HuH-7 (cell line): ENCODE results near the gene DNAJC13.
"Not testable (repeated sequence)": the region's sequence is repeated elsewhere in the genome, so short reads cannot be mapped to it uniquely, and the experiment has no call there.

Experiments
- DNase-seq: peaks from one replicate; pipeline ENCODE4 v3.0.0; 2011; ENCODE audit warnings: low spot score

Gene DNAJC13

DNA sequence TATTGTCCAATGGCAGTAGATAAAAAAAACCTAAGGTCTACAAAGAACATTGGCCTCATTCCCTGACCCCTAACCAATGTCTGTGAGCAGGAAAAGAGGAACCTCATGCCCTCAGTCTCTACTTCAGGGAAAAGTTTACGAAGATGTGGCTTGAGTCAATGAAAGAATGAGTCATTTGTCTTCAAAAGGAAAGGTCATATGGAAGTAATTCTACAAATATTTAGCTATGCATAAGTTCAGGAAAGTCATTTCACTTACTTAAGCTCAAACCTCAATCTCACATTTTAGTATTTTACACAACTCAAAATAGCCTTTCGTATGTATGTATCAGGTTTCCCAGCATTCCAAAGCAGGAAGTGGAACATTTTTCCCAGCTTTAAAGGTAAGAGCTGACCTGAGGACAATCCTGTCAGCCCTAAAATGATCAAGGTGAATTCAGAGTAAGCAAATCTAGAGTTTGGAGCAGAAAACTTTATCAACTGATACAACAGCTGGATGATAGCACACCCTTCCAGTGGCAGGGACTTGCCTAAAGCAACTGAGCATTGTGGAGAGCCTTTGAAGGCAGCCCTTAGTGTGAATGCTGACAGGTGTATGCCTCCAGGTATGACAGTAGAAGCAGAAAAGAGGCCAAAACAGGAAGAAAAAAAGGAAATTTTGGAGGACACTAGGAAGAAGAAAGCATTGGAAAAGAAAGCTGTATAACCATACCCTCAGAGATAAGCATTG is 125.9 kb downstream of the DNAJC13 start:
- no peak for DNase-seq

DNA sequence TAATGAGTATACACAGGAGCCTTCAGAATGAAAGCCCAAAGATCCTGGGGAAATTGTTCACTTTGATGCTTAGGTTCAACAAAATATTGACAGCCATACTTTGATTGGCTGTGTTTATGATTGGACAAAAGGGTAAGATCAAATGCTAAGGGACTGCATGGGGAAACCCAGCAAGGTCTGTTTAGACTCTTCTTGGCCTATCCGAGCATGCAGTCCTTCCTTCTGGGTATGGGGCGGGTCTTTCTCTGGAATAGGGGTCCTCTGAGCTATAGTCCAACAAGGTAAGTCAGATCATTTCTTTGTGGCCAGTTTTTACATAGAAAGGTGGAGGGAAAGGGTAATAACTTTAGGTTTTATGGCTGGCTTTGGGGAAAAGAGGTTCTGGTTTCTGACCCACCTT is 126.8 kb downstream of the DNAJC13 start:
- DNase-seq, result no peak

DNA sequence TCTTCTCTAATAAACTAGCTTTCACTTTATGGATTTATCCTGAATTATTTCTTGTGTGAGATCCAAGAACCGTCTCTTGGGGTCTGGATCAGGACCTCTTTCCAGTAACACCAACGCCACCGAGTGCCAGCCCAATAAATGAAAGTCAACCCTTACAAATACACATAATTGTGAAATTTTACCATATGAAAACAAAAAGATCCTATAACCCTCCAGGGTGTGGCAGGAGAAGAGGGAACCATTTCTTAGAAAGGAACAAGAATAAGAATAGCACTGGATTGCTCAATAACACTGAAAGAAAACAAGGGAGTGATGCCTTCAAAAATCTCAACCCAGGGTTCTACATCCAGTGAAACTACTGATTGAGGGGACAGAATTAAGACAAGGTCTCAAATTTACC is 128.2 kb downstream of the DNAJC13 start:
- no peak for DNase-seq

DNA sequence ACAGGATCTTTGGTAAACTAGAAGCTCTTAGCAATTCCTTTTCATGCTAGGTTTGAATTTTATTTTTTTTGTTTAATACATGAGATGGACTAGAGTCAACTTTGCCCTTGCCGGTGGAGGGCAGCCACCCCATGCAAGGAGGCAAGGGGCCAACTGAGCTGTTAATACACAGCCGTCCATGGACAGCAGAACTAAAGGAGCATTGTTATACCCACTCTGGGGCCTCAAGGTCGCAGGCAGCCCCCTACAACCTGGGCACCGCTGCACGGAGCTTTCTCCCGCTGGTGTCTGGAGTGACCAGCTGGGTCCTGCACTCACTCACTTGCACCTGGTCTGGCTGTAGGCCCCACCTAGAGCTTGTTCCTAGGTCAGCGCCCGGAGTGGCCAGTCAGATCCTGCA is 131.9 kb downstream of the DNAJC13 start:
- DNase-seq, result no peak

DNA sequence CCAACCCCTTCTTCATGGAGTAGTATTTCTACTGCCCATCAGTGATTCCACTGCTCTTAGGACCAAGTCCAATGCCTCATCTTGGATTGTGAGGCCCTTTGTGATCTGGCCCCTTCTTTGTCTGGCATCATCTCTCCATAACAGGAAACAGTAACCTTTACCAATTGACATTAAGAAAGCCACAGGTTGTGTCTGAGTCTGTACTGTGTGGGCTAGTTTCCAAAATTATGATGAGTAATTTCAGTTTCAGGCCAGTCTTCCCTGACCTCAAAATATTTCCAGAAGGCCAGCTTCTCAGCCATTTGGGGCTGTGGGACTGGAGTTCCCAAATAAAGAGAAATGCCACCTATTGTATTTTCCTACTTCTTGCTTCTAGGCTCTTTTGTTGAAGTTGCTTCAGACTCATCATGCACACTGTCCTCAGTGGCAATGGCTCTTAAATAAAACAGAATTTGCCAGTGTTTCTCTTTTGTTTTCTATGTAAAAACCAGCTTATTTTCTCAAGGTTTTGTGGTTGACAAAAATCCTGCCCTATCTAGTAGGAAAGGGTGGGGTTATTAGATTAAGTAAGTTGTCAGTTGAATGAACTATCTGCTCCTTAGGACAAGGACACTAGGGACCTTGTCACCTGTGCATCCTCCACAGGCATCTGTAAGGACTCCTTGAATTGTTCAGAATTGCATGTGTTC is 132.7 kb downstream of the DNAJC13 start:
- DNase-seq, result no peak

DNA sequence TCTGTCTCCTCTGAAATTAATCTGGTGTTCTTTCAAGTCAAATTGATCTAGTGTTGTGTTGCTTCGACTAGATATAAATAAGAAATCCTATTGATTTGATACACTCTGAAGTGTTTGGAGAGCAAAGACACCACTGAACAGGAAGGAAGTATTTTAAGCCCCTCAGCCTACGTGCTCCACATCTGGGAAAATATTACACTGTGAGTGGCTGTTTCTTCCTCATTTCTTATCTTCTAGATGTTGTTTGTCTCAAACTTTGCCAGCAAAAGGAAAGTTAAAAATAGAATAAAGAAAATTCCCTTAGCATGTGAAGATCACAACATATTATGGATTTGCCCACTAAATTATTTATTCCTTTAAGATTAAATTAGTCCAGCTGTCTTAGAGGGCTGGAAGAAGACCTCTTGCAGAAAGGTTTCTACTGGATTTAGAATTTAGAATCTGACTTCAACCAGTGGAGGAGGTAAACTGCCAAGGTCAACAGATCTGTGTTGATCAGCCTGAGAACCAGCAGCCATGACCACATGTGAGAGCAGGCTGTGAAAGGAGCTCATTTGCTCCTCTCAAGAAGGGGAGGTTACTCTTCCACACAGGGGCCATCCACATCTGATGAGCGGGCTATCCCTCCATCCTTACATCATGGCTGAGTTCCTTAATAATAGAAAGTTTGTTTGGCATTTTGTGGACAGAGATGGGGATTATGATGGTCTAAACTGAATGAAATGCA is 133.4 kb downstream of the DNAJC13 start:
- DNase-seq, result no peak

DNA sequence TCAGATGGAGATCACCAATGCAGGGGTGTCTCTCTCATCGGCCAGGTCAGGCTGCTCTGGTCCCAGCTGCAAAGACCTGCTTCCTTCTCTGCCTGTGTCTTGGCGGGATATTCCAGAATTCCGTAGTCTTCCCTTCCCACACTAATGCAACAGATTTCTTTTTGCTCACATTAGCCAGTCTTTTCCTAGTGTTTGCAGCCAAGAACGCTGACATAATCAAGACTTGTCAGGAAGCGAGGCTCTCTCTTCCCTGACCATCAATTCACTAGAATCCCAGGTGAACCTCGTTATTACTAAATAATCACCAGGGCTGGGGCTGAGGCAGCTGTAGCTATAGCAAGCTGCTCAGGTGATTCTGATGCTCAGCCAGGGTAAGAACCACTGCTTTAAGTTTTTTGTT is 136.5 kb downstream of the DNAJC13 start:
- no peak for DNase-seq

DNA sequence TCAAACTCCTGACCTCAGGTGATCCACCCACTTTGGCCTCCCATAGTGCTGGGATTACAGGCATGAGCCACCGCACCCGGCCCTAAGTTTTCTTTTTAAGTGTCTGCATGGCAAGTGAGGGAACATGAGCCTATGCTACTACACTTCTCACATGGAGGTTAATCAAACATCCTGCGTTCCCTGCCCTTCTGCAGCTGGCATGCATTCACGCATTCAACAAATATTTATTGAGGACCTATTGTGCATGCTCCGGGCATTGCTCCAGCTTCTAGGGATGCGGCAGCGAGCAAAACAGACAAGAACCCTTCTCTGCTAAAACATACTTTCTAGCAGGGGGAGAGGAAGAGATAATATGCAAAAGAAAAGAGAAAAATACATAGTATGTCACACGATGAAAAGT is 137.1 kb downstream of the DNAJC13 start:
- DNase-seq, result no peak

DNA sequence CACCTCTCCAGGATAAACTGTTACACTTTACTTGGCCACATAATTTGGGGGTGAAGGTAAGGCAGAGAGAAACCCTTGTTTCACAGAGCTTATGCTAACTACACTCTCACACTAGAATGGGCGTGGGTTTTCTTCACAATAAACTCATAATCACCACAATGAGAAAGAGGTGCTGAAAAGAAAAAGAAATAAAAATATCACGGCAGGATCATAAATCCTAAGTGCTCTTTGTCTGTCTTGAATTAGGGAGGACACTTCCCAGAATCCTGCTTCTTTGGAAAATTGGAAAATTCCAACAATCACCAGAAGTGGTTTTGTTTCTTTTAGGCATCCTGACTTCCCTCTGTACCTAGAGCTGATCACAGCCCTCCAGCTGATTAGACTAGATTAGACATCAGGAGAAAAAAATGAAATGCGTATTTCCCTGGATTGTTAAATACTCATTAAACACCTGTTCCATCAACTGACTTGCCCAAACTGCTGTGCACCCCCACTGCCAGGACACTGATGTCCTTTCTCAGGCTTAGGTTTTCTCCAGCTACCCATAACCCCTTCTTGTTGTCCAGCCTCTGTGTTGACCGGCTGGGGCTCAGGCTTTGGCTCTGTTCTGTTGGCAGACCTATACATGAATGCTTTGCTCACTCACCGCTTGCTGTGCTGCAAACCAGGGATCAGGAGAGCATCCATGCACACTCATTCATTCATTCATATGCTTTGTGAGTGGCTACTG is 138.2 kb downstream of the DNAJC13 start:
- no peak for DNase-seq

DNA sequence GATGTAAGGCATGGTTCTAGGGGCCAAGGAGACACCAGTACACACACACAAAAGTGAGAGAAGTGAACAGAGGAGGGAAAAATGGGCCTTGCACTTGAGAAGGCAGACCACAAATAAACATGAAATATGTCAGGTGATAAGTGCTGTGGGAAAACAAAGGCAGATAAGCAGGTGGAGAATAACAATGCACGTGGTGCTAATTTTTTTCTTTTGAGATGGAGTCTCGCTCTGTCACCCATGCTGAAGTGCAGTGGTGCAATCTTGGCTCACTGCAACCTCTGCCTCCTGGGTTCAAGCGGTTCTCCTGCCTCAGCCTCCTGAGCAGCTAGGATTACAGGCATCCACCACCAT is 138.7 kb downstream of the DNAJC13 start:
- DNase-seq, result not testable (repeated sequence)

DNA sequence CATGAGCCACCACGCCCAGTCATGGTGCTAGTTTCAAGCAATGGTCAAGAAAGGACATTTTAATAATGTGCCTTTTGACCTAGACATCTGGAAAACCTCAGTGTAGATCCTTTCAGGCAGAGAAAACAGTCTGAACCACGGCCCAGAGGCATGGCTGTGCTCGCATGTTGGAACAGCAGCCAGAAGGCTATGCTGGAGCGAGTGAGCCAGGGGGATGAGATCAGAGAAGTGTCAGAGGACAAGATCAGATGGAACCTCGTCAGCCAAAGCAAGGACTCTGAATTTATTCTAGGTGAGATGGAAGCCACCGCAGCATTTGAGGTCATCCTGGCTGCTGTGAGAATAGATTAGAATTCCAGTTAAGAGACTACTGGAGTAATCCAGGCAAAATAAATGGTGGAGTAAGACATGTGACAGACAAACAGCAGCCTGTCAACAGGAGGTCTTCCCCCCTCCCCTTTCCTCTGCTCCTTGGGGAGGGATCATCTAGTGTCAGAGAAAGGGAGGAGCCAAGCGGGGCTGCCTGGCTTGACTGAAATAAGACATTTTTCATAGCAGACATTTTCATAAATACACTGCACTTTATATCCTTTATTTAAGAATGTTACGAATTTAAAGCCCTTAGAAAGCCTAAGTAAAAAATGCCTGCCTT is 139.3 kb downstream of the DNAJC13 start:
- no peak for DNase-seq

DNA sequence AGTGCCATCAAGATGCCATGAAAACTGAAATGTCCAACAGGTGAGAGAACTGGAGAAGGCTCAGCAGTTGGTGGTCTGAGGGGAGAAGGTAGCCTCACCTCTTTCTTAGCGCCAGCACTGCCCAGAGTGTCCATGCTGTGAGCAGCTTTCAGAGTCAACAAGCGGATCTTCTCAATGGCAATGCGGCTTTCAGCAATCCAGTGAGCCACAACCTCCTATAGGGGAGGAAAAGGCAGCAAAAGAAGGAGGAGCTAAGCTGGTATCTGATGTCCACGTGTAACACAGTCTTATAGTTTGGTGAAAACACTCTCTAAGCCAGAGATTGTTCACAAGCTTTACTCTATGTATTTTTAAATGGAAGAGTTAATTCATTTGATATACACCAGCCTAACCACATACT is 143.7 kb downstream of the DNAJC13 start:
- no peak for DNase-seq

DNA sequence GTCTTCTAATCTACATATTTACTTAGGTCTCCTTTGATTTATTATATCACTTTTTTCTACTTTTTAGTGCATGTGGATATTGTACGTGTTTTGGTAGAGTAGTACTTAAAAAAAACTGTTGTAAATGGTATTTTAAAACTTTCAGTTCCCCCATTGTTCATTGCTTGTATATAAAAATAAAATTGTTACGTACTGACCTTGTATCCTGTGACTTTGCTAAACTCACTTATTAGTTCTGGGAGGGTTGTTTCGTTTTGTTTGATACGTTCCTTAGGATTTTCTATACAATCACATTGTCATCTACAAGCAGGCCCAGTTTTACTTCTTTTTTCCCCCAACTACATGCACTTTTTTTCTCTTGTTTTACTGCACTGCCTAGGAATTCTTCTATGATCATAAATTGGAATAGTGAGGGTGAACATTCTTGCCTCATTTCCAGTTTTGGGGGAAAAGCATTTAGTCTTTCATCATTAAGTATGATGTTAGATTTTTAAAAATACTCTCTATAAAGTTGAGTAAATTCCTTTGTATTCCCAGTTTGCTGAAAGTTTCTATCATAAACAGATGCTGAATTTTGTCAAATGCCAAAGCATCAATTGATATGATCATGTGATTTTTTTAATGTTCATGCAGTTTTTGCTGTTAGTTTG is 146.2 kb downstream of the DNAJC13 start:
- no peak for DNase-seq

DNA sequence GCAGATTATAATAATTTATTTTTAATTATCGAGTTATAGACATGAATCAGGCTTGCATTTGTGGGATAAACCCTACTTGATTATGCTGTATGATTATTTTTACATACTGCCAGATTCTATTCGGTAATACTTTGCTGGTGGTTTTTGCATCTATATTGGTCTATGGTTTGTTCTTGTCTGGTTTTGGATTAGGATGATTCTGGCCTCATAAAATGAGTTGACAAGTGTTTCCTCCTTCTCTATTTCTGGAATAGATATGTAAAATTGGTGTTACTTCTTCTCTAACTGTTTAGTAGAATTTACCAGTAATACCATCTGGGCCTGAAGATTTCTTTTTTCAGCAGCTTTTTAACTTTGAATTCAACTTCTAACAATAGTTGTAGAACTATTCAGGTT is 146.8 kb downstream of the DNAJC13 start:
- no peak for DNase-seq

DNA sequence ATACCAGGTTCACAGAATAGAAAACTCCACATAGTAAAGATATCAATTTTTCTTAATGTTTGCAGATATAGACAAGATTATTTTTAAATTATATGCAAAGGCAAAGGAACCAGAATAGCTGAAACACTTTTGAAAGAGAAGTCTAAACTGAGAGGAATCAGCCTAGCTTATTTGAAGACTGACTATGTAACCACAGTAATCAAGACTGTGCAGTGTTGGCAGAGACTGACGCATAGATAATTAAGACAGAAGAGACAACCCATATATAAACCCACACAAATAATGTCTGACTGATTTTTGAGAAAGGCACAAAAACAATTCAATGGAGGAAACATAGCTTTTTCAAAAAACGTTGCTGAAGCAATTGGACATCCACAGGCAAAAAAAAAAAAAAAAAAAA is 151.1 kb downstream of the DNAJC13 start:
- no peak for DNase-seq

DNA sequence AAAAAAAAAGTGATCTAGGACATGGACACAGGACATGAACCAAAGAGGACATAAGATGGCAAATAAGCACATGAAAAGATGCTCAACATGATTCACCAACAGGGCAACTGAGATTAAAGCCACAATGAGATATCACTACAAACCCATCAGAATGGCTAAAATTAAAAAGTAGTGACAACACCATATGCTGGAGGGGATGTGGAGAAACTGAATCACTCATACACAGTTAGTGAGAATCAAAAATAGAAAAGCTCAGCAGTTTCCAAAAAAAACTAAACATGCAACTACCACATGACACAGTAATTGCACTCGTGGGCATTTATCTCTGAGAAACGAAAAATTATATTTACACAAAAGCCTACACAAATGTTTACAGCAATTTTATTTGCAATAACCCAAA is 151.9 kb downstream of the DNAJC13 start:
- no peak for DNase-seq

DNA sequence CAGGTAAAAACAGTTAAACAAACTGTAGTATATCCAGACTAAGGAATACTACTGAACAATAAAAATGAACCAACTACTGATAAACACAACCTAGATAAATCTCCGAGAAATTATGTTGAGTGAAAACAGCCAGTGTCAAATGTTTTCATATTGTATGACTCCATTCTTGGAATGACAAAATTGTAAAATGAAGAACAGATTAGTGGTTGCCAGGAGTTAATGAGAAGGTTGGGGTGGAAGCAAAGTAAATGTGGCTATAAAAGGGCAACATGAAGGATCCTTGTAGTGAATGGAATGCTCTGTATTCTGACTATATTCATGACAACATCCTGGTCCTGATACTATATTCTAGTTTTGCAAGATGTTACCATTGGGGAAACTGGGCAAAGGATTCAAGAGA is 152.3 kb downstream of the DNAJC13 start:
- no peak for DNase-seq

DNA sequence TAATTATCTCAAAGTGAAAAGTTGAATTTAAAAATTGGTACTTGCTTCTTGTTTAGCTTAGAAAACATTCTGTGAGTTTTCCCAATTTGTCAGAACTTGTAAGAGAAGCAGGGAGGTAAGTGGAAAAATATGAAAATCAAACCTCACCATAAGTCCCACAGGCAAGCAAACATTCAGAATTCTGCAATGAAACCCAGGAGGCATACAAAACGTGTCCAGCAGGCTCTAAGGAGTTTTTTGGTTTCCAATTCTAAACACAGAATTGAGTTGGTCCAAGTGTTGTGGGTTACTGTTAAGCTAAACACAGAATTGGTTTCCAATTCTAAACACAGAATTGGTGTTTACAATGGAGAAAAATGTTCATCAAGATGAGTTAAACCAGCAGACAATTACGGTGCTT is 152.7 kb downstream of the DNAJC13 start:
- no peak for DNase-seq

DNA sequence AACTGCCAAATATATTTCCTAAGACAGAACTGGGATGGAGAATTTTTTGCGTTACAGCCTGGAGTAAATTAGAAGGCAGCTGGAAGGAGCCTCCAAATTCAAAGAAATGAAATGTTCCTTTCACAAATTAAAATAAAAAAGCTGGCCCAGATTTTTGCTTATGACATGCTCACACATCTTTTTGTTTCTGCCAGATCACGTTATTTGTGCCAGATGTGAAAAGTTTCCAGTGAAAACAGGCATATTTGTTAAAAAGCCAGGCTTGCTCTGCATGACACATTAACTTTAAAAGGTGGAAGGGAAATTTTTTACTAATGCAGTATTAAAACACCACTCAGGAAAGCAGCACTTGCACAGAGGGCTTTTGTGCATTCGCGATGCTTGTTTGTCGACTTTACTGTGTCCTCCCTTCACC is 156.5 kb downstream of the DNAJC13 start:
- DNase-seq, result no peak

DNA sequence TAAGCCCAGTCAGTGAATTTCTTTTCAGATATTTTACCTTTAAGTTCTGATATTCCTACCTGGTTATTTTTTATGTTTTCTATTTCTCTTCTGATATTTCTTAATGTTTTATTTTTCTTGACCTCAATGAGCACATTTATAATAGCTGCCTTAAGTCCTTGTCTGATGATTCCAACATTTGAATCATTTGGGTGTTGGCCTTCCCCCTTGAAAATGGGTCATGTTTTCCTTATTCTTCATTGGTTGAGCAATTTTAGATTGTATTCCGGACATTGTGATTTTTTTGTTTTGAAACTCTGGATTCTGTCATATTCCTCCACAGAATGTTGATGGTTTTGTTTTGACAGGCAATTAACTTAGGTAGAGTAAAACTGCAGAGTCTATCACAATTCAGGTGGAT is 170.1 kb downstream of the DNAJC13 start:
- DNase-seq, result no peak
